Measurements from ENCODE around the gene PAX9. TPM values are rescaled to one million over a fixed set of nuclear protein-coding genes. Genes with fewer than 3 reads are reported as not detected.

The PAX9 gene
- total and polyA plus RNA-seq, 9 of the 15 experiments (the other 6 are each of a cell fraction or from before 2014, with no cell fraction given), result 0.87 to 2.4 (median 1.3) TPM

DNA sequence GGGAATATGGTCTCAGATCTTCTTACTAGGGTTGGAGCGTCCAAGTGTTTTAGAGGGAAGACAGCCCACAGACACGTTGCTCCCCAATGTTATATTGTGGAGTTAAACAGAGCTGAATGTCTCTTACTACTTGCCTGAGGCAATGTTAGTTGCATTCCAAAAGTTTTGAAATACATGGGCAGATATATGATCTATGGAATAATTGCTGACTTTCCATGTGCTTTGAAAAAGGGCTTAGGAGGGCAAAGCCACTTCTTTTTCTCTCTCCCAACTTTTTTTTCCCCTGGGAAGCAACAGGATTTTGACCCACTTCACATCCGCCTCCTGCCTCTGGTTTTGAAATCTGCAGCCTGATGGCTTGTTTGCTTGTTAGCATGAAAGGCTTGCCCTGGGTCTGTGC lies 33.7 kb upstream of the PAX9 start (continued):
- TF ChIP-seq, protein P1, sequence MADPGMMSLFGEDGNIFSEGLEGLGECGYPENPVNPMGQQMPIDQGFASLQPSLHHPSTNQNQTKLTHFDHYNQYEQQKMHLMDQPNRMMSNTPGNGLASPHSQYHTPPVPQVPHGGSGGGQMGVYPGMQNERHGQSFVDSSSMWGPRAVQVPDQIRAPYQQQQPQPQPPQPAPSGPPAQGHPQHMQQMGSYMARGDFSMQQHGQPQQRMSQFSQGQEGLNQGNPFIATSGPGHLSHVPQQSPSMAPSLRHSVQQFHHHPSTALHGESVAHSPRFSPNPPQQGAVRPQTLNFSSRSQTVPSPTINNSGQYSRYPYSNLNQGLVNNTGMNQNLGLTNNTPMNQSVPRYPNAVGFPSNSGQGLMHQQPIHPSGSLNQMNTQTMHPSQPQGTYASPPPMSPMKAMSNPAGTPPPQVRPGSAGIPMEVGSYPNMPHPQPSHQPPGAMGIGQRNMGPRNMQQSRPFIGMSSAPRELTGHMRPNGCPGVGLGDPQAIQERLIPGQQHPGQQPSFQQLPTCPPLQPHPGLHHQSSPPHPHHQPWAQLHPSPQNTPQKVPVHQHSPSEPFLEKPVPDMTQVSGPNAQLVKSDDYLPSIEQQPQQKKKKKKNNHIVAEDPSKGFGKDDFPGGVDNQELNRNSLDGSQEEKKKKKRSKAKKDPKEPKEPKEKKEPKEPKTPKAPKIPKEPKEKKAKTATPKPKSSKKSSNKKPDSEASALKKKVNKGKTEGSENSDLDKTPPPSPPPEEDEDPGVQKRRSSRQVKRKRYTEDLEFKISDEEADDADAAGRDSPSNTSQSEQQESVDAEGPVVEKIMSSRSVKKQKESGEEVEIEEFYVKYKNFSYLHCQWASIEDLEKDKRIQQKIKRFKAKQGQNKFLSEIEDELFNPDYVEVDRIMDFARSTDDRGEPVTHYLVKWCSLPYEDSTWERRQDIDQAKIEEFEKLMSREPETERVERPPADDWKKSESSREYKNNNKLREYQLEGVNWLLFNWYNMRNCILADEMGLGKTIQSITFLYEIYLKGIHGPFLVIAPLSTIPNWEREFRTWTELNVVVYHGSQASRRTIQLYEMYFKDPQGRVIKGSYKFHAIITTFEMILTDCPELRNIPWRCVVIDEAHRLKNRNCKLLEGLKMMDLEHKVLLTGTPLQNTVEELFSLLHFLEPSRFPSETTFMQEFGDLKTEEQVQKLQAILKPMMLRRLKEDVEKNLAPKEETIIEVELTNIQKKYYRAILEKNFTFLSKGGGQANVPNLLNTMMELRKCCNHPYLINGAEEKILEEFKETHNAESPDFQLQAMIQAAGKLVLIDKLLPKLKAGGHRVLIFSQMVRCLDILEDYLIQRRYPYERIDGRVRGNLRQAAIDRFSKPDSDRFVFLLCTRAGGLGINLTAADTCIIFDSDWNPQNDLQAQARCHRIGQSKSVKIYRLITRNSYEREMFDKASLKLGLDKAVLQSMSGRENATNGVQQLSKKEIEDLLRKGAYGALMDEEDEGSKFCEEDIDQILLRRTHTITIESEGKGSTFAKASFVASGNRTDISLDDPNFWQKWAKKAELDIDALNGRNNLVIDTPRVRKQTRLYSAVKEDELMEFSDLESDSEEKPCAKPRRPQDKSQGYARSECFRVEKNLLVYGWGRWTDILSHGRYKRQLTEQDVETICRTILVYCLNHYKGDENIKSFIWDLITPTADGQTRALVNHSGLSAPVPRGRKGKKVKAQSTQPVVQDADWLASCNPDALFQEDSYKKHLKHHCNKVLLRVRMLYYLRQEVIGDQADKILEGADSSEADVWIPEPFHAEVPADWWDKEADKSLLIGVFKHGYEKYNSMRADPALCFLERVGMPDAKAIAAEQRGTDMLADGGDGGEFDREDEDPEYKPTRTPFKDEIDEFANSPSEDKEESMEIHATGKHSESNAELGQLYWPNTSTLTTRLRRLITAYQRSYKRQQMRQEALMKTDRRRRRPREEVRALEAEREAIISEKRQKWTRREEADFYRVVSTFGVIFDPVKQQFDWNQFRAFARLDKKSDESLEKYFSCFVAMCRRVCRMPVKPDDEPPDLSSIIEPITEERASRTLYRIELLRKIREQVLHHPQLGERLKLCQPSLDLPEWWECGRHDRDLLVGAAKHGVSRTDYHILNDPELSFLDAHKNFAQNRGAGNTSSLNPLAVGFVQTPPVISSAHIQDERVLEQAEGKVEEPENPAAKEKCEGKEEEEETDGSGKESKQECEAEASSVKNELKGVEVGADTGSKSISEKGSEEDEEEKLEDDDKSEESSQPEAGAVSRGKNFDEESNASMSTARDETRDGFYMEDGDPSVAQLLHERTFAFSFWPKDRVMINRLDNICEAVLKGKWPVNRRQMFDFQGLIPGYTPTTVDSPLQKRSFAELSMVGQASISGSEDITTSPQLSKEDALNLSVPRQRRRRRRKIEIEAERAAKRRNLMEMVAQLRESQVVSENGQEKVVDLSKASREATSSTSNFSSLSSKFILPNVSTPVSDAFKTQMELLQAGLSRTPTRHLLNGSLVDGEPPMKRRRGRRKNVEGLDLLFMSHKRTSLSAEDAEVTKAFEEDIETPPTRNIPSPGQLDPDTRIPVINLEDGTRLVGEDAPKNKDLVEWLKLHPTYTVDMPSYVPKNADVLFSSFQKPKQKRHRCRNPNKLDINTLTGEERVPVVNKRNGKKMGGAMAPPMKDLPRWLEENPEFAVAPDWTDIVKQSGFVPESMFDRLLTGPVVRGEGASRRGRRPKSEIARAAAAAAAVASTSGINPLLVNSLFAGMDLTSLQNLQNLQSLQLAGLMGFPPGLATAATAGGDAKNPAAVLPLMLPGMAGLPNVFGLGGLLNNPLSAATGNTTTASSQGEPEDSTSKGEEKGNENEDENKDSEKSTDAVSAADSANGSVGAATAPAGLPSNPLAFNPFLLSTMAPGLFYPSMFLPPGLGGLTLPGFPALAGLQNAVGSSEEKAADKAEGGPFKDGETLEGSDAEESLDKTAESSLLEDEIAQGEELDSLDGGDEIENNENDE (IDR thresholded peaks at IDR 0.05; ENCODE audit: low read depth, low read length), result no peak
- TF ChIP-seq RCOR1 (IDR thresholded peaks at IDR 0.05; ENCODE audit: borderline replicate concordance in 1 of 2, low read depth in 2 of 2, low read length in 2 of 2), result no peak
- no peak for TF ChIP-seq JUN (IDR thresholded peaks at IDR 0.05; ENCODE audit: borderline replicate concordance, low read depth, low read length)
- no peak for TF ChIP-seq JUN (CRISPR knock-in tag; IDR thresholded peaks at IDR 0.05; ENCODE audit: borderline replicate concordance)
- TF ChIP-seq, protein P2, sequence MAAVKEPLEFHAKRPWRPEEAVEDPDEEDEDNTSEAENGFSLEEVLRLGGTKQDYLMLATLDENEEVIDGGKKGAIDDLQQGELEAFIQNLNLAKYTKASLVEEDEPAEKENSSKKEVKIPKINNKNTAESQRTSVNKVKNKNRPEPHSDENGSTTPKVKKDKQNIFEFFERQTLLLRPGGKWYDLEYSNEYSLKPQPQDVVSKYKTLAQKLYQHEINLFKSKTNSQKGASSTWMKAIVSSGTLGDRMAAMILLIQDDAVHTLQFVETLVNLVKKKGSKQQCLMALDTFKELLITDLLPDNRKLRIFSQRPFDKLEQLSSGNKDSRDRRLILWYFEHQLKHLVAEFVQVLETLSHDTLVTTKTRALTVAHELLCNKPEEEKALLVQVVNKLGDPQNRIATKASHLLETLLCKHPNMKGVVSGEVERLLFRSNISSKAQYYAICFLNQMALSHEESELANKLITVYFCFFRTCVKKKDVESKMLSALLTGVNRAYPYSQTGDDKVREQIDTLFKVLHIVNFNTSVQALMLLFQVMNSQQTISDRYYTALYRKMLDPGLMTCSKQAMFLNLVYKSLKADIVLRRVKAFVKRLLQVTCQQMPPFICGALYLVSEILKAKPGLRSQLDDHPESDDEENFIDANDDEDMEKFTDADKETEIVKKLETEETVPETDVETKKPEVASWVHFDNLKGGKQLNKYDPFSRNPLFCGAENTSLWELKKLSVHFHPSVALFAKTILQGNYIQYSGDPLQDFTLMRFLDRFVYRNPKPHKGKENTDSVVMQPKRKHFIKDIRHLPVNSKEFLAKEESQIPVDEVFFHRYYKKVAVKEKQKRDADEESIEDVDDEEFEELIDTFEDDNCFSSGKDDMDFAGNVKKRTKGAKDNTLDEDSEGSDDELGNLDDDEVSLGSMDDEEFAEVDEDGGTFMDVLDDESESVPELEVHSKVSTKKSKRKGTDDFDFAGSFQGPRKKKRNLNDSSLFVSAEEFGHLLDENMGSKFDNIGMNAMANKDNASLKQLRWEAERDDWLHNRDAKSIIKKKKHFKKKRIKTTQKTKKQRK (IDR thresholded peaks at IDR 0.05; ENCODE audit: borderline replicate concordance, low read depth, low read length), result no peak
- TF ChIP-seq POLR2AphosphoS5 (IDR thresholded peaks at IDR 0.05; ENCODE audit: control insufficient read depth, insufficient read depth, low read depth, low read length), result no peak
- TF ChIP-seq, protein P3, sequence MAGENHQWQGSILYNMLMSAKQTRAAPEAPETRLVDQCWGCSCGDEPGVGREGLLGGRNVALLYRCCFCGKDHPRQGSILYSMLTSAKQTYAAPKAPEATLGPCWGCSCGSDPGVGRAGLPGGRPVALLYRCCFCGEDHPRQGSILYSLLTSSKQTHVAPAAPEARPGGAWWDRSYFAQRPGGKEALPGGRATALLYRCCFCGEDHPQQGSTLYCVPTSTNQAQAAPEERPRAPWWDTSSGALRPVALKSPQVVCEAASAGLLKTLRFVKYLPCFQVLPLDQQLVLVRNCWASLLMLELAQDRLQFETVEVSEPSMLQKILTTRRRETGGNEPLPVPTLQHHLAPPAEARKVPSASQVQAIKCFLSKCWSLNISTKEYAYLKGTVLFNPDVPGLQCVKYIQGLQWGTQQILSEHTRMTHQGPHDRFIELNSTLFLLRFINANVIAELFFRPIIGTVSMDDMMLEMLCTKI (IDR thresholded peaks at IDR 0.05; ENCODE audit: partially characterized antibody), result no peak
- no peak for TF ChIP-seq ZNF174 (CRISPR knock-in tag; IDR thresholded peaks at IDR 0.05)

Measured in K562 (cell line).